ENCODE data around the gene SLC30A4. TPM values are rescaled to one million over a fixed set of nuclear protein-coding genes. Genes with fewer than 3 reads are reported as not detected.

The SLC30A4 gene
- total RNA-seq, 1 experiment from 2014 or later: 2.7 TPM

DNA sequence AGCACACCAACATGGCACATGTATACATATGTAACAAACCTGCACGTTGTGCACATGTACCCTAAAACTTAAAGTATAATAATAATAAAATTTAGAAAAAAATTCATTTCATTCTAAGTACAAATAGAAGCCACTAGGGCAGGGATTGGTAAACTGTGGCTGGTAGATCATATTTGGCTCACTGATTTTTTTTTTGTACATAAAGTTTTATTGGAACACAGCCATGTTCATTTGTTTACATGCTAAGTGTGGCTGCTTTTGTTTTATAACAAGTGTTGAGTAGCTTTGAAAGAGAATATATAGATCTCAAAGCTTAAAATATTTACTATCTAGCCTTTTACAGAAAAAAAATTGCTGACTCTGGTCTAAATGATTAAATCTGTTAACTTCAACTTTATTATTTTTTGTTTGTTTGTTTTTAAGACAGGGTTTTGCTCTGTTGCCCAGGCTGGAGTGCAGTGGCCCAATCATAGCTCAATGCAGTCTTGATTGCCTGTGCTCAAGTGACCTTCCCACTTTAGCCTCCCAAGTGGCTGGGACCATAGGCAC, 32.8 kb downstream of the SLC30A4 start:
- Histone ChIP-seq H3K4me1 (replicated peaks; ENCODE audit: insufficient read depth) (no peaks in the 10 kb centered on the region), H3K9me3 (ENCODE audit: insufficient read depth, low read depth) (no peaks in the 10 kb centered on the region), H3K27ac (no peak overlapping the region), H3K36me3 (ENCODE audit: low read depth) (no peaks in the 10 kb centered on the region), H3K4me3 (no peak overlapping the region), H4K20me1 (ENCODE audit: insufficient read depth) (no peaks in the 10 kb centered on the region), H3K79me2 (ENCODE audit: low read depth) (no peaks in the 10 kb centered on the region), H2AFZ (no peak overlapping the region), H3F3A (ENCODE audit: insufficient read depth, low read depth) (no peaks in the 10 kb centered on the region), H3K9me2 (ENCODE audit: insufficient read depth) (no peaks in the 10 kb centered on the region), H3K4me2 (no peak overlapping the region), H3K27me3 (ENCODE audit: insufficient read depth, low read depth) (no peaks in the 10 kb centered on the region)
- TF ChIP-seq, protein P1, sequence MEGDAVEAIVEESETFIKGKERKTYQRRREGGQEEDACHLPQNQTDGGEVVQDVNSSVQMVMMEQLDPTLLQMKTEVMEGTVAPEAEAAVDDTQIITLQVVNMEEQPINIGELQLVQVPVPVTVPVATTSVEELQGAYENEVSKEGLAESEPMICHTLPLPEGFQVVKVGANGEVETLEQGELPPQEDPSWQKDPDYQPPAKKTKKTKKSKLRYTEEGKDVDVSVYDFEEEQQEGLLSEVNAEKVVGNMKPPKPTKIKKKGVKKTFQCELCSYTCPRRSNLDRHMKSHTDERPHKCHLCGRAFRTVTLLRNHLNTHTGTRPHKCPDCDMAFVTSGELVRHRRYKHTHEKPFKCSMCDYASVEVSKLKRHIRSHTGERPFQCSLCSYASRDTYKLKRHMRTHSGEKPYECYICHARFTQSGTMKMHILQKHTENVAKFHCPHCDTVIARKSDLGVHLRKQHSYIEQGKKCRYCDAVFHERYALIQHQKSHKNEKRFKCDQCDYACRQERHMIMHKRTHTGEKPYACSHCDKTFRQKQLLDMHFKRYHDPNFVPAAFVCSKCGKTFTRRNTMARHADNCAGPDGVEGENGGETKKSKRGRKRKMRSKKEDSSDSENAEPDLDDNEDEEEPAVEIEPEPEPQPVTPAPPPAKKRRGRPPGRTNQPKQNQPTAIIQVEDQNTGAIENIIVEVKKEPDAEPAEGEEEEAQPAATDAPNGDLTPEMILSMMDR (conservative IDR thresholded peaks at IDR 0.05): no peak
- no peak for TF ChIP-seq EZH2 (IDR thresholded peaks at IDR 0.05; ENCODE audit: low read depth)
- POLR2A ChIA-PET (ENCODE audit: unreplicated experiment): no interaction called here
- intact Hi-C loops (cut with micrococcal nuclease; ENCODE audit: unreplicated experiment): no loop called here
- DNase-seq: no peak
- CTCF ChIA-PET: no interaction called here
- no TSS peak for BruUV-seq (replicated peaks)

DNA sequence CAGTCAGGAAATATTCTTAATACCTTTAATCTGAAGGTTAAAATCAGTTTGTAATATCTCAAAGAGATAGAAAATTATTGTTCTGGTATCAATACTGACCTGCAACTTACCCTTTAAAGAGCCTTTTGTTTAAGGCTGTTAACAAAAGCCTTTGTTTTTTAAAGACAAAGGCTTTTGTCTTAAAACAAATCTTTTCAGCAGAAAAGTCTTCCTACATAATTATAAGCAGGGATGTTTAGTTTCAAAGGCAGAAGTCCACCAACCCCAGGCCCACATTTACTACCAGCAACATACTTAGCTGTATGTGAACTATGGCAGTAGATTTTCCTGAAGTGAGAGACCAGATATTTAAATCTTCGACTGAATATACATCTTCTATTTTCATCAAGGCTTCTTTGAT, 36.2 kb downstream of the SLC30A4 start:
- Histone ChIP-seq H2AFZ (no peak overlapping the region), H4K20me1 (ENCODE audit: insufficient read depth) (no peaks in the 10 kb centered on the region), H3K27me3 (ENCODE audit: insufficient read depth, low read depth) (no peaks in the 10 kb centered on the region), H3K4me2 (no peak overlapping the region), H3K9me2 (ENCODE audit: insufficient read depth) (no peaks in the 10 kb centered on the region), H3K4me1 (replicated peaks; ENCODE audit: insufficient read depth) (no peaks in the 10 kb centered on the region), H3F3A (ENCODE audit: insufficient read depth, low read depth) (no peaks in the 10 kb centered on the region), H3K36me3 (ENCODE audit: low read depth) (no peaks in the 10 kb centered on the region), H3K4me3 (no peak overlapping the region), H3K79me2 (ENCODE audit: low read depth) (no peaks in the 10 kb centered on the region), H3K9me3 (ENCODE audit: insufficient read depth, low read depth) (no peaks in the 10 kb centered on the region), H3K27ac (no peak overlapping the region)
- no peak for TF ChIP-seq EZH2 (IDR thresholded peaks at IDR 0.05; ENCODE audit: low read depth)
- TF ChIP-seq, protein P1 (conservative IDR thresholded peaks at IDR 0.05): no peak
- BruUV-seq (replicated peaks): no TSS peak
- ChIA-PET CTCF (no interaction called here), POLR2A (ENCODE audit: unreplicated experiment) (no interaction called here)
- intact Hi-C loops (cut with micrococcal nuclease; ENCODE audit: unreplicated experiment): no loop called here
- DNase-seq: no peak

DNA sequence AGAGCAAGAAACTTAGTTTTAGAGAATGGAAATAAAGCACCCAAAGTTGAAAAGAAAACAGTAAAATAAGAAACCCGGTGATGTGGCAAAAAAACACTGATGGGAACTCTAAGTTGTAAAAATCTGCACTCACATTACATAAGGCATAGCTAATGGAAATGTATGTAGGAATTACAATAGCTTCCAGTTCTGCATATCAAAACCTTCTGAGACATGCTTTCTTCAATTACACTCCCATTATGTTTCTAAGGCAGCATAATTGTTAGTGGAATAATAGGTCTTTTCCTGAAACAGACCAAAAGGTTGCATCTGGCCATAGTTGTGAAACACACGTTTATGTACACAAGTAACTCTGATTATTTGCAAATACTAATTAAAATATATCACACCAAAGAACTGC, 41.4 kb downstream of the SLC30A4 start:
- BruUV-seq (replicated peaks): no TSS peak
- H3K4me2 ChIP-seq: no peak overlapping the region
- H3F3A ChIP-seq (ENCODE audit: insufficient read depth, low read depth): no peaks in the 10 kb centered on the region
- CTCF ChIA-PET: interaction anchor here (0.8 kb wide), 1 partner anchor 596 kb away, joined by 3 read pairs; no protein-coding TSS in a partner anchor
- no peak overlapping the region for H3K4me3 ChIP-seq
- no peaks in the 10 kb centered on the region for H3K79me2 ChIP-seq (ENCODE audit: low read depth)
- no peak overlapping the region for H3K27ac ChIP-seq
- H2AFZ ChIP-seq: no peak overlapping the region
- no peak for DNase-seq
- POLR2A ChIA-PET (ENCODE audit: unreplicated experiment): interaction anchor here (0.6 kb wide), 1 partner anchor 126 kb away, joined by 3 read pairs; no protein-coding TSS in a partner anchor
- no peaks in the 10 kb centered on the region for H3K36me3 ChIP-seq (ENCODE audit: low read depth)
- H4K20me1 ChIP-seq (ENCODE audit: insufficient read depth): no peaks in the 10 kb centered on the region
- intact Hi-C loops (cut with micrococcal nuclease; ENCODE audit: unreplicated experiment): no loop called here
- H3K4me1 ChIP-seq (replicated peaks; ENCODE audit: insufficient read depth): no peaks in the 10 kb centered on the region
- TF ChIP-seq EZH2 (IDR thresholded peaks at IDR 0.05; ENCODE audit: low read depth): no peak
- TF ChIP-seq, protein P1 (conservative IDR thresholded peaks at IDR 0.05): no peak
- H3K9me2 ChIP-seq (ENCODE audit: insufficient read depth): no peaks in the 10 kb centered on the region
- H3K9me3 ChIP-seq (ENCODE audit: insufficient read depth, low read depth): no peaks in the 10 kb centered on the region
- H3K27me3 ChIP-seq (ENCODE audit: insufficient read depth, low read depth): no peaks in the 10 kb centered on the region

All from PC-9 (cell line).